Measurements from ENCODE around the gene SH3GL3.

Gene SH3GL3

DNA sequence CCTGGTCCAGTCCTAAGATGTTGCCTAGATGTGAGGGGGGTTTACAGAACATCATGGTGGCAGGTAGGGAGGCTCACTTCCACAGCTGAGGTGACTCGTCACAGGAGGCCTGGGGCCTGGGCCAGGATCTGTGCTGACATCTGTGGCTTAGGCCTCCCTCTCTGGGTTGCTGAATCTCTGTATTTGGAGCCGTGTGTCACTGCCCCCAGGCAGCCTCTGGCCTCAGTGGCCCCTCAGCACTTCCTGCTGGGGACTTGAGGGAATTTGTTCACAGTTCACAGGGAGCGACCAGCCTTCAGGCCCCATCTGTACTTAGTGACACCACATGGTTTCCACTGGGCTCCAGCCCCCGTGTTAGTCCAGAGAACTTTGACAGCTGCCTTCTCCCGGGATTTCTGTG, 165.1 kb downstream of the SH3GL3 start:
- DNase-seq (ENCODE audit: low read depth, low spot score) = no peak

DNA sequence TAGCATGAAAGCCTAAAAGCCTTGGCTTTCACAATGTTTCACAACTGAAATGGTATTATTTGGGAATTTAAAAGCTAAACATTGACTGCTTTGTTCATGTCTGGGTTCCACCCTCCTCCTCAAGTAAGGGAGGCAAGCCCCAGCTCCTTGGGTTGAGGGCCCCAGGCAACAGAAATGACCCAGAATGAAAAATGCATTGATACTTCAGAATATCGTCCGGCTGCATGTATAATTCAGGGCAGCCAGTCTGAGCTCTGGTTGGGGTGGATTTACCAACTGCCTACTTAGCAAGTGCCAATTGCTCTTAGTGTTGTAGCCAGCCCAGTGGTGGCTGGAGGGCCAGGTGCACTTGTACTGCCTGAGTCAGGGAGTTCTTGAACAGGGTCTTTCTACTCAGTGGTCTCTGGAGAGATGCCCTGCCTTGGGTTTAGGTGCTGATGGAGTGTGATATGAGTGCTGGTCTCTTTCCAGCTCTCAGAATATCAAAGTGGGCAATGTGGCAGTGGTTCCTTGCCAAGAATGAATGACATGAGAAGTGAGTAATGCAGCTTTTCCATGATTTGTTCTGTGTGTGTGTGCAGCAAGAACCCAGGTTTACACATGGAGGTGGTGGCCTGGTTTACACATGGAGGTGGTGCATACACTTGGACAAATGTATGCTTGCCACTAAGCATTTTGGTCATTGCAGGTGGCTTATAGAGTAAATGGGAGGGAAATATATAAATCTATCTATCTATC, 165.9 kb downstream of the SH3GL3 start:
- peak; percentile 66 for DNase-seq (ENCODE audit: low read depth, low spot score)

DNA sequence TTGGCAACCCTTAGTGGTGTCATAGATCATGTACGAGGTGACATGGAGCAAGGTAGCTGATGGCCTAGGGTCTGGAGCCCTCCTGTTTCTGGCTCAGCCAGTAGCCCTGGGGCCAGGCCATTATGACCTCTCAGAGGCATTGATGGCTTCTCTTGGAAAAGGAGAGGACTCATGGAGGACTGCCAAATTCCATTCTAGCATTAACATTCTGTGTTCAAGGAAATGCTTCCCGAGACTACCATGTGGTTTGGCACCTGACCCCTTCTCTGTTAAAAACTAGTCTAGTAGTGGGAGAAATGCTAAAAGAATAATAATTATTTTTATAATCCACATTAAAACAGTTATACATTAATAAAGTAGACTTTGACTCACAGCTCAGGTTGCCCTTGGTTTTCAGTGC, 166.6 kb downstream of the SH3GL3 start:
- DNase-seq (ENCODE audit: low read depth, low spot score) = peak; percentile 89

DNA sequence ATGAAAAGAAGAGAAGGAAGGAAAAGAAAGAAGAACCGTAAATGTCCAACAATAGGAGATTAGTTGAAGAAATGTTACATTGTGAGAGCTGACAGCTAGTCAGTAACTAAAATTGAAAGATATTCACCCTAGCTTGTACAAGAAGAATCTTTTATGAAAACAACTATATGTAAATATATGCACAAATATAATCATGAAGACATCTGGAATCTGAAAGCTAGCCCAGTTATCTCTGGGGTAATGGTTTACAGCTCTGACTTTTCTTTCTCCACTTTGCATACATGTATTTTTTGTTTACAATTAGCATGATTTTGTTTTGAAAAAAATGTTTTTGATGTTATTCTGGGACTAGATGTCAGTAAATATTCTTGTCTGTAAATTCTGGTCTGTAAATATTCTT, 169.7 kb downstream of the SH3GL3 start:
- no peak for DNase-seq (ENCODE audit: low read depth, low spot score)

DNA sequence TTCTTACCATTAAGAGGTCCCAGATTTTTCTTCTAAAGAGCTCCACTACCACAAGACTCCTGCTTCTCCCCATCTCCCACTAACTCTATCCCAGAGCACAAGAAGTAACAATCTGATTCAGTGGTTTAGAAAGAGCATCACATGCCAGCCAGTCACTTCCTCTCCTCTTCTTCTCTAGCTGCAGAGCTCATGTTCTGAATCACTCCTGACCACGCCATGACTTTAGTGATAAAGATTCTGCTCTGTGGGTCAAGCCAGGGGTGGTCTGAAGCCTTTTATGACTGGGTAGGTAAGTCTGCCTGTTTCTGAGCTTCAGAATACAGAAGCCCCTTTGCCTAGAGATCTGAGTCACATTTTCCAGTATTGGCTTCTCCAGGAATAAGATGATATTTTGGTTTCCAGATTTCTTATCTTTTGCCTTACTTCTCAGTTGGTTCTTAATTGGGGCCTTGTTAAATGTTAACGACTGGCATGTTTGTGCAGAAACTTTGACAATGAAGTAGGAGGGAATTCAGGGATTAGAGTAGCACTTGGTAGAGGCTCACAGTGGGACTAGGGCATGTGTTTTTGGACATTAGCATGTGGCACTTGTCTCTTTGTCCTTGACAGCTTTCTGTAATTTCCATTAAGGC, 179.1 kb downstream of the SH3GL3 start:
- DNase-seq (ENCODE audit: low read depth, low spot score) = peak; percentile 63

DNA sequence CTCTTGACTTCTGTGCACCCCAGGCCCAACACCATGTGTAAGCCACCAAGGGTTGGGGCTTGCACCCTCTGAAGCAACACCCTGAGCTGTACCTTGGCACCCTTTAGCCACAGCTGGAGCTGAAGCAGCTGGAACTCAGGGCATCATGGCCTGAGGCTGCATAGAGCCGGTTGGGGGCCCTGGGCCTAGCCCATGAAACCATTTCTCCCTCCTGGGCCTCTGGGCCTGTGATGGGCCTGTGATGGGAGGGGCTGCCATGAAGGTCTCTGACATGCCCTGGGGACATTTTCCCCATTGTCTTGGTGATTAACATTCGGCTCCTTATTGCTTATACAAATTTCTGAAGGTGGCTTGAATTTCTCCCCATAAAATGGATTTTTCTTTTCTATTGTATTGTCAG, 184.4 kb downstream of the SH3GL3 start:
- no peak for DNase-seq (ENCODE audit: low read depth, low spot score)

DNA sequence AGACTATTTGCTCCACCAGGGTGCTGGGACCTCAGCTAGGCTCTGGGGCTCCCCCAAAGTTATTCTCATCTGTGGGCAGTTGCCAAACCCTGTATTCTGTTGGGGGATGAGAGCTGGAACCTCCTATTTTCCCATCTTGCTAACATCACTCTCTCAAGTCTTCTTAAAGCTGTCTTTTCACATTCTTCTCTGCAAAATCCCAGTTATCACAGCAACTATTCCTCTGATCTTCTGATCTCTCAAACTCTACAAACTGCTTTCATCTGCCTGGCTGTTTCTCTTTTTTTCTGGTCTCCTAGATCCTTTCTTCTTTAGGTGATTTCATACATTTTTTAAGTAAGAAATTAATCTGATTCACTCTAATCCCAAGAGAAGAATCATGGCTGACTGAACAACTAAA, 196.1 kb downstream of the SH3GL3 start:
- no peak for DNase-seq (ENCODE audit: low read depth, low spot score)

DNA sequence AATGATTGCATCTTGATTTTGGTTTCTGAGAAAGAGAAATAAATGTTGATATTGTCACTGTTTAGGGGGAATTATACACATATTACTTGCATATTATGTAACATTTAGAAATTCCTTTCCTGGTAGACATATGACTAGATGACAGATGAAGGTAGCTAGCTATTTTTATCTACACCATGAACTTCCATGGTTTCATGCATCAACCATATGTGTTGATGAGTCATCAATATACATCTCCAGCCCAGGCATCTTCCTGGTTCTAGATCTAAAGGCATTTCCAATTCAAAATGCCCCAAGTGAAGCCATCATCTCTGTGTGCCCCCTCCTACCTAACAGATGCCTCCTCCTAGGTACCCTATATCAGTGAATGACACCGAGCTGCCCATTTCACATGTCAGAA, 197.3 kb downstream of the SH3GL3 start:
- DNase-seq (ENCODE audit: low read depth, low spot score) = no peak

DNA sequence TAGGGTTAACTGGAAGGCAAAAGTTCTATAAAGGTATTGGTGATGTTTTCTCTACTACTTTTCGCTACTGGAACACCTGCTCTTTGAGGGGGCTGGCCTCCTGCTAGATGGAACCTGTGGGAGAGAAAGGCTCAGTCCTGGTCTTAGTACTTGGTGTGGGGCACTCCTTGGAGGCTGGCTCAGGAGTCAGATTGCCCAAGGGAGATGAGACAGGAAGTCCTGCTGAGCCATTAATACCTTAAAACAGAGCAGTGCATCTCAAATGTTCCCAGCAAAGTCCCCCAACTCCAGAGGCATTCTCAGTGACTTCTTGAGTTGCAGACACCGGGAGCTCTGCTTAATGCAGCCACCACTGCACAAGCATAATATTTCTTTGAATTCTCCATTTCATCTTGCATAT, 203.7 kb downstream of the SH3GL3 start:
- DNase-seq (ENCODE audit: low read depth, low spot score) = no peak

DNA sequence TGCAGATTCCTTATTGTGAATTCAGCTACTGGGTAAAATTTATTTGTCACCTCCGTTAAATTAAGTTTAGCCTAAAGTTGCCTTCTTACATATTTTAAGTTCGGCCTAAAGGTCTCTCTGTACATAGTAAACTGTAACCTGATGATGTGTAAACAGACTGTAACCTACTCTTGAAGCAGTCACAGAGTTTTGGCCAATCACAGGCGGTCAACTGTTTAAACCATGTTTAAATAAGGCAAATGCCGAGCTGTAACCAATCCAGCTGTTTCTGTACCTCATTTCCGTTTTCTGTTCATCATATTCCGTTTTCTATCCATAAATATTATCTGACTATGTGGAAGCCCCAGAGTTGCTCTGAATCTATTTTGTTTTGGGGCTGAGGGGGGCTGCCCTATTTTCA, 204.4 kb downstream of the SH3GL3 start:
- DNase-seq (ENCODE audit: low read depth, low spot score) = no peak

DNA sequence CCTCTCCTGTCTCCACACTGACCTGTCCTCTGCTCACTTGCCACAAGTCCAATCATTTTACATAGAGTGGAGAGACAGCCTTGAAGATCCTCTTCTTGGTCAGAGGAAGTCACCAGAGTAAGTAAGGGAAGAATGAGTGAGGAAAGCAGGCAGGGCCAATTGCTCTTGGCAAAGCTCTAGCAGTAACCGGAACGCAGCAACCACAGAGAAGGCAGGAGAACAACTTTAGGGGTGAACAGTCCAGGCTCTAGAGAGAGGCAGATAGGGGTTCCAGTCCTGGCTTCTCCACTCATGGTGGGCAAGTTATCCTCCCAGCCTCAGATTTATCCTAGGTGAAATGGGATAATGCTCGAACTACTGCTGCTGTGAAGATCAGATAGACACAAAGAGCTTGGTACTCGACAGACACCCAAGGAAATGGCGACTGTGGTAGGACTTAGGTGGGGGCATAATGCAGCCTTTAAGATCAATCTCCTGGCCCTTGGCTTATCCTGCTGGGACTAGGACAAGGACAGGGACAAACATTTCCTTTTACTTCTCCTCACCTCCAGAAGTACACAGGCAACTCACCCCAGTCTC, 205.6 kb downstream of the SH3GL3 start:
- DNase-seq (ENCODE audit: low read depth, low spot score) = no peak

DNA sequence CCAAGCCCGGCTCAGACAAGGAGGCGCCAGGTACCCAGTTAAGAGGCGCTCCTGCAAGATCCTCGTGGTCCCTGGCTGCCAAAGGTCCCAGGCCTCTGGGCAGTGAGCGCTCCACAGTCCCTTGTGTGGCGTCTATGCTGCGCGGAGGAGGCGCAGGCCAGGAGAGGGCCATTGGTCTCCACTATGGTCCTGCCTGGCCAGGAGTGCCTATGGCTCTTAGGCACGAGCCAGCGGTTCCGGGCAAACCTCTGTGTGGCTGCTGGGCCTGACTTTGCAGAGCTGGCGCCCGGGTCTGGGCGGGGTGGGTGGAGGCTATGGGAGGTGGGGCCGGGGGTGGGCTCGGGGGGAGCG, 206.1 kb downstream of the SH3GL3 start:
- no peak for DNase-seq (ENCODE audit: low read depth, low spot score)

DNA sequence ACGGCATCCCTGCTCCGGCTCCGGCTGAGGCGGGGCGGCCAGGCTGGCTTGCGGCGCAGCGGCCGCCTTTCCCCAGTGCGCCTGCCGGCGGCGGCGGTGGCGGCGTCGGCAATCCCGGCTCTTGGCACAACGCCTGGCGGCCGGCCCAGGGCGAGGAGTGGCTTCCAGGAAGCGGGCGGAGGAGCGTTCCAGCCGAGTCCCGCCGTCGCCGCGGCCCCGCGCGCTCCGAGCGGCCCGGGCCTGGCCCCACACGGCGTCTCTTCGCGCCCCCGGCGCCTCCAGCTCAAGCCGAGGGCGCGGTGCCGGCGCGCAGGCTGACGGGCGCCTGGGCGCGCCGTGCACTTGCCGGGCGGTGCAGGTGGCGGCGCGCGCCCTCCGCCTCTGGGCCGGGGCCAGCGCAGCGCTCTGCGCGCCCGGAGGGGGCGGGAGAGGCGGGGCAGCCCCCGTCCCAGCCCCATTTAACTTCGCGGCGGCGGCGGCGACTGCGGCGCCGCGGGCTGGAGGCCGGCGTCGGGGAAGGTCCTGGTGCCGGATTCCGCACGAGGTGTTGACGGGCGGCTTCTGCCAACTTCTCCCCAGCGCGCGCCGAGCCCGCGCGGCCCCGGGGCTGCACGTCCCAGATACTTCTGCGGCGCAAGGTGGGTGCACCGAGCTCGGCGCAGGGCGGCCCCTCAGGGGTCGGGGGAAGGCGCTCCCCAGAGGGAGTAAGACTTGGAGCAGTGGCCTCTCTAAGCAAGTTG, 206.7 kb downstream of the SH3GL3 start, which contains the start of gene ADAMTSL3:
Gene ADAMTSL3, plus strand, starts transcription at position 485 of the 740 bp plus-strand sequence. CDS start 1,639 bp downstream, outside the sequence.
- DNase-seq (ENCODE audit: low read depth, low spot score) = peak; percentile 94

DNA sequence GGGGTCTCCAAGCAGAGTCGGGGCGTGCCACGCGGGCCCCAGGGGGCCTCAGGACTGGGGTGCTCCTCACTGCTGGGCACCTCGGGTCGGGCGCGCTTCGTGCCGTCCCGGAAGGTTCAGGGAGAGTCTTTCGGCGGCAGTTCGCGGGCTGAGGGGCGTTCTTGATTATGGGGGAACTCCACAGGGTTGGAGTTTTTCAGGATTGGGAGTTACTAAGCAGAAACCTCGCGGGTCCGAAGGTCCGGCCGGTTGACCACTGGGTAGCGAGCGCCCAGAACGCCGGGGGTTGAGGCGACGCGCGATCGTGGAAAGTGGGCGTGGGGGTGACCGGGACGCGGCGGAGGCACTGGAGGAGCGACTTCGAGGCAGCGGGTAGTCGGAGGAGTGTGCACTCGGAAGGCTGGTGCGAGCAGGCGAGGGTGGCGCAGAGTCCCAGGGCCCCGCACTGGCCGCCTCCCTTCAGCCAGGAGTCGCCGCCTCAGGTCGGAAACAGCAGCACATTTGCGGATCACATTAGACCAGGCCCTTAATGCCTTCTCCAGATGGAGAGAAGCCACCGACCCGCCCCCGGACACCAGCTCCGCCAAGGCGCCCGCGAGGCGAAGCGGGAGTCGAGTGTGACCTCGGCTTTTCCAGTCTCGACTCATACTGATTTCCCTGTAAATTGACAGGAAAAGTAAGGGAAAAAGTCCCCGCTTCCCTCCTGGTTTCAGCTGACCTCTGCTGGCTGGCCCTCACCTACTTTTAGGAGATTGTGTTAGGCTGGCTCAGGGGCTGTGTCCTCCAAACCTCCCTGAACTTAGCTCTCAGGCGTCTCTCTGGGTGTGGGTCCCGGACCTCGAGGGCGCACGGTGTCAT, 207.5 kb downstream of the SH3GL3 start:
- peak; percentile 61 for DNase-seq (ENCODE audit: low read depth, low spot score)

DNA sequence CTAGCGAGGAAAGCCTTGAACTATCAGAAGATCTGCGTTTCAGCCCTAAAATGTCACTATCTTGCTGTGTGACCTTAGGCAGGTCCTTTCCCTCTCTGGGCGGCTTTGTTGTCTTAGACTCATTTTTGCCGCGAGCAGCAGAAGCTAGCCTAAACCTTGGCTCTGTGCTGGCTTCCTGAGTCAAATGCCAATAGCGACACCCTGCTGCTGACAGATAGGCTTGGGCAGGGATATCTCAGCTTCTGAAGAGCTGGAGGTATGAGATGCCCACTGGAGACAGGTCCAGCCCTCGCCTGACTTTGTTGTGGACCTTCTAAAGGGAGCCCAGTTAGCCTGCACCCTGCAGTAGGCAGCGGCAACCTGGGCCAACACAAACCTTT, 208.1 kb downstream of the SH3GL3 start:
- no peak for DNase-seq (ENCODE audit: low read depth, low spot score)

DNA sequence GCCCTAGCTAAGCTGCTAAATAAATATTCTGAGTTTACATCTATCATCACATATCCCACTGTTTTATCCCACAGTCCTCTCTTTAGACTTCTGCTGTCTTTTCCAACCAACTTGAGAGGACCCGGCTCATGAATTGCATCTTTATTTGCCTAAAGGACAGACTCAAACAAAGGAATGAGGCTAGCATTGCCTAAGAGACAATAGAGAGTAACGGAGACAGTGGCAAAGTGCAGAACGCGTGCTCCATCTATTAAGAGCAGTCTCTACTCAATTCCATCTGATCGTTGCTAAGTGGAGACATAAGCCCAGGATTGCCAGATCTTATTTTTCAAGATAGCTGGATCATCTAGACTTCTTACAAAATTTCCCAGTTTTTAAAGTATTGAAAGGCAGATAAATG, 209.1 kb downstream of the SH3GL3 start:
- DNase-seq (ENCODE audit: low read depth, low spot score) = no peak

DNA sequence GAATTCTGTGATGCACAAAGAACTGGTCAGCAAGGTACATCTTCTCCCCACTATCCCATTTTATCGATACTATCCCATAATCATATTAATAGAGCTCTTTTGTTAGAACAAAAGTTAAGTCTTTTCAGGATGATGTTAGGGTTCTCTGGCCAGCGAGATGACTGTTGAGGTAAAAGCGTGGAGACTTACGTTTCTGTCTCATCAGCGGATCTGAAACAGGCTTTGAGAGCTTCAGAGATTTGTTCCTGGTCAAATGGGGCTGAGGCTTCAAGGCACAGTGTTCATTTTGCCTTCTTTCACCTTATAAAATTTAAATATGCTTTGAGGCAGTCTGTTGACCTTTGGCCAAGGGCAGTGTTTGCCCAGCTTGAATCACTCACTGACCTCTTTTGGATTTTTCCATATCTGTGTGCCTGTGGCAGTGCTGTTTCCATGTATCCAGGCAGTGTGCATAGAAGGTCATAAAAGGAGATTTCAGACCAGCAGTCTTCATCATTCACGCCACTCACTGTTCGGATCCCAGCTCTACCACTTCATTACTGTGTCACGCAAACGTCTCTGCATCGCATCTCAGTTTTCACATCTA, 209.9 kb downstream of the SH3GL3 start:
- DNase-seq (ENCODE audit: low read depth, low spot score) = no peak

DNA sequence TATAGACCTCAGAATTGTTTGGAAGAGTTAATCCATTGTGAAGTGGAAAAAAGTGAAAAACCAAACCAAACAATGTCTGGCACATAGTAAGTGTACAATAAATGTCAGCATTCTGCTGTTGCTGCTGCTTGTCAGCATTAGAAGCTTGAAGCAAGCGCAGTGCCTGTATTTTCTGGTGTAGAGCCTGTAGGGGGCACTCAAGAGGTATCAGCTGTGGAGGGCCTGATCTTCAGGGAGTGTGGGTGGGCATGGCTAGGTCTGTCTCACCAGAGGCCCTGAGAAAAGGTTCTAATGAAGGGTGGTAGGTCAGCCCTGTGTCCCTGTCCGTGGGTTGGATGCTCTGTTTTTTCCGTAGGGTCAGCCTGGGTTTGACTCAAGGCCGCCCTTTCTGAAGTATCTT, 210.4 kb downstream of the SH3GL3 start:
- peak; percentile 24 for DNase-seq (ENCODE audit: low read depth, low spot score)

DNA sequence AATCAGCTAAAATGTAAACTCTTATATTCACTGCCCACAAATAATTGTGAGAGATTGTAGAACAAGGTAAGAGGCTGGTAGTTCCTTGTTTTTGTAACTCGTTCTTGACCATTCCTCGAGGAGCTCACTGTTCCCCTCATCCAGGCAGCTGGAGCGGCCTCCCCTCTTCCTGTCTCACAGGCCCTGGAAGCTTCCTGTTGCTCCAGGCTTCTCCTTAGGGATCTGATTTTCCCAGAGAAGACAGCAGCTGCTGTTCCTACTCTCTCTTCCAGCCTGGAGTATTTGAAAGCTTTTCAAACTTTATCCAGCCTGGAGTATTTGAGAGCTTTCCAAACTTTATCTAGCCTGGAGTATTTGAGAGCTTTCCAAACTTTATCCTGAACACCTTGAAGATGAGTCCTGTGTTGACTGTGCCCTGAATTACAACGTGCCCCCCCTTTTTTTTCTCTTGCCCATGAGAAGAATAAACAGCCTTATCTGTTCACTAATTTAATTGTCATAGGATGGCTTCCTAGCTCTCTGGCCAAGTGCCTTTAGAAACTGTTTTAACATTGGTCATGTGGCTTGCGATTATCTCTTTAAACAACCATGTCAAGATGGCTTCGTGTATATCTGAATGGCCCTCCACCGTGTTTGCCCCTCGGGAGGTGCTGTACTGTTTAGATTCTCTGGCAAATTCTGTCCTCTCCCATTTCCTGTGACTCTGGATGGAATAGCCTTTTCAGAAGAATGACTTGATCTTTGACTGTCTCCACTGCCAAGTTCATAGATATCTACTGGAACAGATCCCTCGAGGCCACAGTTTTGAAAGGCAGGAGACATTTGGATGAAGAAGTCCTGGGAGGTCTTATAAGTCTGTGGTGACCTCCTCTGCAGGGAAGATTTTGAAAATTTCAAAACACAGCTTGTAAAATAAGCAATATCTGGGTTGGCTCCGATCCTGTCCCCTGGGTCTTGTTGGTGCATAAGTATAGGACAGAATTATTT, 211.6 kb downstream of the SH3GL3 start:
- no peak for DNase-seq (ENCODE audit: low read depth, low spot score)

DNA sequence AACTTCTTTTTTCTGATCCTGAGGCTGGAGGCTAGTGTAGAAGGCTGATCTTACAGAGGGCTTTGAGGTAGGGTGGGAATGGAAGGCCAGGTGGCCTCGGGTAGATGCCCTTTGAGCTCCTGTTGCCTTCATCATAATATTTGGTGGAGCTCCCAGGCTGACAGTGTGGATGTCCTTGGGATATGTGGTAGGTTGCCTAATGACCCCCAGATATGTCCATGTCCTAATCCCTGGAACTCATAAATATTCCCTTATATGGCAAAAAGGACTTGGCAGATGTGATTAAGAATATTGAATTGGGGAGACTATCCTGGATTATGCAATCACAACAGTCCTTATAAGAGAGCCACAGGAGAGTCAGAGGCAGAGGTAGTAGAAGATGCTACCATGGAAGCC, 212.3 kb downstream of the SH3GL3 start:
- no peak for DNase-seq (ENCODE audit: low read depth, low spot score)
